Activated CD4-positive, alpha-beta T cell treated with anti-CD3 and anti-CD28 coated beads for 1 hour (primary cell): Measurements from ENCODE around the gene NUSAP1.
"Not testable (repeated sequence)": the region's sequence is repeated elsewhere in the genome, so short reads cannot be mapped to it uniquely, and the experiment has no call there.

Source experiments
- DNase-seq: peaks from one replicate; pipeline ENCODE4 v3.0.0-alpha.2; 2020

Gene NUSAP1

DNA sequence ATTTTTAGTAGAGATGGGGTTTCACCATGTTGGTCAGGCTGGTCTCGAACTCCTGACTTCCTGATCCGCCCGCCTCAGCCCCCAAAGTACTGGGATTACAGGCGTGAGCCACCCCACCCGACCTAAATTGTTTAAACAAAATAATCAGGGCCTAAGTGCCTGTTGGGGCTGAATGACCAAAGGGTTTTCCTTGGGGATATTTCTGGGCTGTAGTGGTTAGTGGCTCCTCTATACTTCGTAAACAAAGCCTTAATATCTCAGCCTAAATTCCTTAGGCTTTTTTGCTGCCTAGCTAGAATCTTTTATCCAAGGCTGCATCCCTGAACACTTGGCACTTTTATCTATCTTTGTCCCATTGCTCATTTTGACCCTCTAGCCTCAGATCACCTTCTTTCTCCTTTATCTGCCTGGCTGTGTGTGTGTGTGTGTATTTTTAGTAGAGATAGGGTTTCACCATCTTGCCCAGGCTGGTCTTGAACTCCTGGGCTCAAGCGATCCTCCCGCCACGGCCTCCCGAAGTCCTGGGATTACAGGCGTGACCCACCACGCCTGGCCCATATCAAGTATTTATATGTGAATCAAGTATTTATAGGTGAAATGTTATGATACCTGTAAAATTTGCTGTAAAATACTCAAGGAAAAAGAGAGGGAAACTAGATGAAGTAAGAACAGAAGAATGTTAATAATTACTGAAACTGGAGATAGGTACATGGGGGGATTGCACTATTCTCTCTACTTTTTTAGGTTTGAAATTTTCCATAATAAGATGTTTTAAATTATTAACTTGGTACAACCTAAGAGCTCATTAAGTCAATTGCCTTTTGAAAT lies 1.8 kb downstream of the NUSAP1 start:
- DNase-seq, result no peak

DNA sequence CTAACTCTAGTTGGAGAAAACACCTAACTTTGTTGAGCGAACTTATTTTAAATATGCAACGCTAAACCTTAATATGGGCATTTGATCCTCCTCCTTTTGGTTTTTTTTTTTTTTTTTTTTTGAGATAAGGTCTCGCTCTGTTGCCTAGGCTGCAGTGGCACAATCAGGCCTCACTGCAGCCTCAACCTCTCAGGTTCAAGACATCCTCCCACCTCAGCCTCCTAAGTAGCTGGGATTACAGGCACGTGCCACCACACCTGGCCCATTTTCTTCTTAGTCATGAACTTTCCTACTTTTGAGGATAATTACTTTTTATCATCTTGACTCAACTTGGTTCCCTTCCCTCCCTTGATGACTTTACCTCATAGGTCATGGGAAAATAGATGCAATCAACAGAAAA lies 3.9 kb downstream of the NUSAP1 start:
- no peak for DNase-seq

DNA sequence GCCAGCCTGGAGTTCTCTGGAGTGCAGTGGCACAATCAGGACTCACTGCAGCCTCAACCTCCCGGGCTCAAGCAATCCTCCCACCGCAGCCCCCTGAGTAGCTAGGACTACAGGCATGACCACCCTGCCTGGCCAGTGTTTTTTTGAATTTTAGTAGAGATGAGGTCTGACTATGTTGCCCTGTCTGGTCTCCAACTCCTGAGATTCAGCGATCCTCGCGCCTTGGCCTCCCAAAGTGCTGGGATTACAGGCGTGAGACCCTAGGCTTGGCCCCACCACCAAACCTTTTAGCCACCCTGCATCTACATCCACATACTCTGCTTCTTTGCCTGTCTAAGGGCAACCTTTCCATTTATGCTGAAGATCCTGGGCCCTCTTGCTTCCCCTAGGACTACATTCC lies 4.4 kb downstream of the NUSAP1 start:
- DNase-seq, result no peak

DNA sequence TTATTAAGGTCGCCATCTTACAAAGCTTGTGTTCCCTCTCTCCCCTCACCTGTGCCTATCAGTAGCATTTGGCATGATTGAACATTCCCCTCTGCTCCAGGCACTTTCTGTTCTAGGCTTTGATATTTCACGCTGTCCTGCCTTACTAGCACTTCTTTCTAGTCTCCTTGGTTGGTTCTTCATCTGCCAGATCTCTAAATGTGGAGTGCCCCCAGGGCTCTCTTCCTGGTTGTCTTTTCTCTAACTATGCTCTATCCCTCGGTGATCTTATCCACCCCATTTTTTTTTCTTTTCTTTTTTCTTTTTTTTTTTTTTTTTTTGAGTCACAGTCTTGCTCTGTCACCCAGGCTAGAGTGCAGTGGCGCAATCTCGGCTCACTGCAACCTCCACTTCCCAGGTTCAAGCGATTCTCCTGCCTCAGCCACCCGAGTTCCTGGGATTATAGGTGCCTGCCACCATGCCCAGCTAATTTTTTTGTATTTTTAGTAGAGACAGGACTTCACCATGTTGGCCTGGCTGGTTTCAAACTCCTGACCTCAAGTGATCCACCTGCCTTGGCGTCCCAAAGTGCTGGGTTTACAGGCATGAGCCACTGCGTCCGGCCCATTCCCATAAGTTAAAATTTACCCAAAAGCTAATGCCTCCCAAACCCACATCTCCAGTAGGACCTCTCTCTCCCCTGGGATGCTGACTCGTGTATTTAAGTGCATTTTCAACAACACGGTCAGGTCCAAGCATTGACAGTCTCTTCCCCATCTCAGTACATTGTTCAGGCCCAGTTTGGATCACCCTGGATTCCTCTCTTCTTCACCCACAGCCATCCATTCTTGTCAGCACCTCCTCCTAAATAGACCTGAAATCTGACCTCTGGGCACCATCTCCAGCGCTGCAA lies 5.2 kb downstream of the NUSAP1 start:
- no peak for DNase-seq

DNA sequence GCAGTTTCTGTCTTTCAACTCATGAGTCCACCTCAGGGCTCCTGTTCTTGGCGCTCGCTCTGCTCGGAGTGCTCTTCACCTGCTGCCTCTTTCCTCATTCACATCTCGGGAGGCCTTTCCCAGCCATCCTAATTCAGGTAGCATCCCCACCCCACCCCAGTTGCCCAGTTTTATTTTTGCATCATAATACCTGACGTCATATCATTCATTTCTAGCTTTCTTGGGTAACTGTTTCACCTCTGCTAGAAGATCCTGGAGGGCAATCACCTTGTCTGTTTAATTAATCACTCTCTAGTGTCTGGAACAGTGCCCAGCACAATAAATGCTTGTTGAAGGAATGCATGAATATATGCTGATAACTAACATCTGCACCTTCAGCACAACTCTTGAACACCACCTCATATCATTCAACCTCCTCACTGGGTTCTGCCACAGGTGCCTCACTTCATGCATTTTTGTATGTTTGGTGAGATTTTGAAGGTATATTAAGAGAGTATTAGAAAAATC lies 7.6 kb downstream of the NUSAP1 start:
- DNase-seq, result no peak

DNA sequence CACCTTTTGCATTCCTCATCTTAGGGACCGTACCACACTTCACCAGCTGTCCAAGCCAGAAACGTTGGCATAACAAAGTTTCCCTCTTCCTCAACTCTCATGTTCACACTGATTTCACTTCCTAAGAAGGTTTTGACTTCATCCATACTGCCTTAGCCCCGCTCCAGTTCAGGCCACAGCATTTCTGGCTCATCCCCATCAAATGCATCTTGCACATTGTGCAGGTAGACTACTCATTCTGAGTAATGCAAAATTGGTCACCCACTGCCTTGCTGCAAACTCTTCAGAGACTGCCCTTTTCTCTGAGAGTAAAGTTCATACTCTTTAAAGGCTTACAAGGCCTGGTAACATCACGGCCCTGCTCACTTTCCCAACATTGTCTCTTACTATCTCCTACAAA lies 8.8 kb downstream of the NUSAP1 start:
- no peak for DNase-seq

DNA sequence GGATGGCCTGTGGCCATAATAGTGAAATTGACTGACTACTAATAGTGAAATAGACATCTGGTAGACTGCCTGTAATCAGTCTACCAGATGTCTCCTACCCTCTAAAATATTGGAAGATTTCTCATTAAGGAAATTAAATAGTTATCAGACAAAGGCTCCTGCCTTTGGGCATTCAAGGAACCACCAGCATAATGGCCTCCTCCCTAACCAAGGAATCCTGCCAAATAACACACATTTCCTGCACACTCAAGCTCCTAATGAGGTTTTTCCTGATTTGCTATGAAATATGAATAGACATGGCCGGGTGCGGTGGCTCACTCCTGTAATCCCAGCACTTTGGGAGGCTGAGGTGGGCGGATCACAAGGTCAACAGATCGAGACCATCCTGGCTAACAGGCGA lies 14.6 kb downstream of the NUSAP1 start:
- DNase-seq, result no peak

DNA sequence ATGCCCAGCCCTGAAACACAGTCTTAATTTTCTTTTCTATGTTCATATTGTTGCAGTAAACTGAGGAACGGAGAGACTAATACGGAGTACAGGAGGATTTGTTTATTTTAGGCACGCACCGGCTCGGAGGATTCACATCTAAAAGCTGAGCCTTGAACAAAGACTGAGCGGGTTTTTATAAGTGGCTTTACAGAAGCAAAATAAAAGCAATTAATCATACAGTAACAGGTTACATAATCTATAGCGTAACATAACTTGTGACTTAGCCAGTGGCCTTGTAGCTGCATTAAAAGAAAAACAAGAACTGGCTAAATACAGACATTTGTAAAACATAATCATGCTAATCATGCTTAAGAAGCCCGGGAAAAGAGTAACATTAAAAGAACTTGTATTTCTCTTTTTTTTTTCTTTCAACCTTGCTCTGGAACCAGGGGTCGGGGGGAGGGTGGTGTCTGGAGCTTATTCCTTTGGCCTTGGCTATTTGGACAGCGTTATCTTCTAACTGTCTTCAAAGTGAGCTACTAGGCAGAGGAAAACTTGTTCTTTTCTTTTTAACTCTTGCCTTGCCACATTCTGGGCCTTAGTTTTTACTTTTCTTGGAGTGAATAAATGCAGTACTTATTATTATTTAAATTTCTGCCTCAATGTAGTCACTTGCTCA lies 17.5 kb downstream of the NUSAP1 start:
- no peak for DNase-seq

DNA sequence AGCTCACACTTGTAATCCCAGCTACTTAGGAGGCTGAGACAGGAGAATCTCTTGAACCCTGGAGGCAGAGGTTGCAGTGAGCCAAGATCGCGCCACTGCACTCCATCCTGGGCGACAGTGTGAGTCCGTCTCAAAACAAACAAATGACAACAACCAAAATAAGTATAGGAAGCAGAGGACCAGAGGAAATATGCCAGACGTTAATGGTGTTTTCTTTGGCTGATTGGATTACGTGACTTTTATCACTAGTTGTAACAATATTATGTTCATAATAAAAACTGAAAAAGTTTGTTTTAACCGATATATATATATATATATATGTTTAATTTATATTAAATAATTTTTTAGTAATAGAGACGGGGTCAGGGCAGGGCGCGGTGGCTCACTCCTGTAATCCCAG lies 21.7 kb downstream of the NUSAP1 start:
- no peak for DNase-seq

DNA sequence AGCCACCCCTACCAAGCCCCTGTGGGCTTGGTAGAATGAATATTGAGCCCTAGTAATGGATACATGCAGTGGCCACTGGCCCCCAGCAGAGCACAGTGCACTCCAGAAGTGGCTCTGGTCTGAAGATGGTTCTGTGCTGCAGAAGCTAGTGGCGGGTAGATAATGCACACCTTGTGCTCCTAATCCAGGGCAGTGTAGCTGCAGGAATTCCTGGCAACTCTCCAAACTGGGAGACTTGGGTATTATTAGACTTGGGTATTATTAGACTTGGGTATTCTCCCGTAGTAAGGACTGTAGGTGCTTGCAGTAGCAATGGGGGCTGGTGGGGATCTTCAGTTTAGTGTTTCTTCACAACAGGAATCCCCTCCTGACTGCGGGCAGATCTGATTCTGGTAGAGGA lies 34.7 kb downstream of the NUSAP1 start:
- no peak for DNase-seq

DNA sequence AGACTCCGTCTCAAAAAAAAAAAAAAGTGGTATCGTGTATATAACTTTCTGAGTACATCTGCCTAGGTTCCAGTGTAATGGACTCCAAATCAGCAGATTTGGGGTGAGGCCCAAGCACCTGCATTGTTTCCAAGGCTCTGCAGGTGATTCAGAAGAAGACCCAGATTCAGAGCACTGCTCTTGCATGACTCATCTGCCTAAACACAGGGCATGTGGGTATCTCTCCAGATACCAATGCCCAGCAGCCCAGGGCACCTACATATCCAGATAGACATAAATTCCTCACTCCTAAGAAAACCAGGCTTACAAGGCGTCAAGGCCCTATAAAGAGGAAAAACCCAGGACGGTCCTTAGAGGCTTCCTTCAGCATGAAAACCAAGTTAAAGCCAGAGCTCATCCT lies 45.3 kb downstream of the NUSAP1 start:
- no peak for DNase-seq

DNA sequence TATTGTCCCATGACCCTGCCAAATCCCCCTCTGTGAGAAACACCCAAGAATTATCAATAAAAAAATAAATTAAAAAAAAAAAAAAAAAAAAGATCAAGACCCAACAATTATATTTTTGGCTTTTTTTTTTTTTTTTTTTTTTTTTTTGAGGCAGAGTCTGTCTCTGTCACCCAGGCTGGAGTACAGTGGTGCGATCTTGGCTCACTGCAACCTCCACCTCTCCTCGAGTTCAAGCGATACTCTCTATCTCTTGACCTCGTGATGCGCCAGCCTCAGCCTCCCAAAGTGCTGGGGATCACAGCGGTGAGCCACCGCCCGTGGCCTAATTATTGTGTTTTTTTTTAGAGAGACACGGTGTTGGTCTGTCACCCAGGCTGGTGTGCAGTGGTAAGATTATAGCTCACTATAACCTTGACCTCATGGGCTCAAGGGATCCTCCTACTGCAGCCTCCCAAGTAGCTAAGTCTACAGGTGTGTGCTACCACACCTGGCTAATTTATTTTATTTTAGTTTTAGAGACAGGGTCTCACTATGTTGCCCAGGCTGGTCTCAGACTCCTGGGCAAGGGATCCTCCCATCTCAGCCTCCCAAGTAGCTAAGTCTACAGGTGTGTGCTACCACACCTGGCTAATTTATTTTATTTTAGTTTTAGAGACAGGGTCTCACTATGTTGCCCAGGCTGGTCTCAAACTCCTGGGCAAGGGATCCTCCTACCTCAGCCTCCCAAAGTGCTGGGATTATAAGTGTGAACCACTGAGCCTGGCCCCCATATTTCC lies 51.5 kb downstream of the NUSAP1 start:
- not testable (repeated sequence) for DNase-seq

DNA sequence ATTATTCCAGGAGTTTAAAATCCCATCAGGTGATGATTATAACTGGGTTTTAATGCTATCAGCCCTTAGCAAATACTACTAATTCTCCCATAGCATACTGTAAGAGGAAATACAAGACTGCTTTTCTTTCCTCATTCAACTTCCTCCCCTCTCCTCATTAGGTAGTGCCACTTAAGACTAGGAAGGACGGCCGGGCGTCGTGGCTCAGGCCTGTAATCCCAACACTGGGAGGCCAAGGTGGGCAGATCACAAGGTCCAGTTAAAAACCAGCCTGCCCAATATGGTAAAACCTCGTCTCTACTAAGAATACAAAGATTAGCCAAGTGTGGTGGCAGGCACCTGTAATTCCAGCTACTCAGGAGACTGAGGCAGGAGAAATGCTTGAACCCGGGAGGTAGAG lies 55.0 kb downstream of the NUSAP1 start:
- no peak for DNase-seq

DNA sequence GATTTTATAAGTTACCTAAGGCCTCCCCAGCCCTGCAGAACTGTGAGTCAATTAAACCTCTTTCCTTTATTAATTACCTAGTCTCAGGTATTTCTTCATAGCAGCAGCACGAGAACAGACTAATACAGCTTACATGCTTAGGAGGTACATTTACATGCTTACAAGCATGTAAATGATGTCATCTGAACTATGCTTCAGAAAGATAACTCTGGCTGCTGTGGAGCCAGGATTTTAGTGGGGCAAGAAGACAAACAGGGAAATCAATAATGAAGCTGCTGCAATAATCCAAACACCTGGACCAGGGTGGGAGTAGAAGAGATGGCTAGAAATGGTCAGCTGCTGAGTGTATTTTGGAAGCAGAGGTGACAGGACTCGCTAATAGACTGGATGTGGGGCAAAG lies 60.0 kb downstream of the NUSAP1 start:
- DNase-seq, result no peak

DNA sequence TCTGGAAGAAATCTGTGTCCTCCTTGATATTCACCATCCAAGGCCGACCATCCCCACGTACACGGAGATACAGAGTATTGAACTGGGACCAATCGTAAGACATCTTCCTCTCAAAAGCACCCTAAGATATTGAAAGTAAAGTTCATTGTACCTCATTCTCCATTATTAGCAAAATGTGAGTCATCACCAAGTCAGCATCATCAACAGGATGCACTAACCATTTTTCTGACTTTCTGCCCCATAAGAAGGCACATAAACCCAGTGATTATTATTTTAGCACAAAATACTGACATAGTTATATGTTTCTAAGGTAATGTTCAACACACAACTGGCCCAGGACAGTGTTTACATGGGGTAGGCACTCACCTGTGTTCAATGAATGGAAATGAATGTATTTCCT lies 62.2 kb downstream of the NUSAP1 start:
- no peak for DNase-seq

DNA sequence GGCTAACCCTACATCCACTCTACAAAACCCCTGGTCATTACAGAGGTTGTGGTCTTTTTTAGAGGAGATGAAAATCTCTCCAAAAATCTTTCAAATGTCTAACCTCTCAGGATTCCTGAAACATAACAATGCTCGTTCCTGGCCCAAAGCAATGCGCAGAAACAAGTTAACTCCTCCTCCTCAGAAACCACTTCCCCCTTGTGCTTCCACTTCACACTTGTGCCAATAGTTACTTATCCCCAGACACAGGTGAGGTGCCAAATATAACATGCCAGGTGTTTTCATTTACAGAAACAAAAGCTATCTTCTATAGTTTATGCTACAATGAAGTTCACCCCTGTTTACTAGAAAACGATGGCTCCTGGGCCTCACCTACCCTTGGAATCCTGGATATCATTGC lies 63.4 kb downstream of the NUSAP1 start:
- no peak for DNase-seq

DNA sequence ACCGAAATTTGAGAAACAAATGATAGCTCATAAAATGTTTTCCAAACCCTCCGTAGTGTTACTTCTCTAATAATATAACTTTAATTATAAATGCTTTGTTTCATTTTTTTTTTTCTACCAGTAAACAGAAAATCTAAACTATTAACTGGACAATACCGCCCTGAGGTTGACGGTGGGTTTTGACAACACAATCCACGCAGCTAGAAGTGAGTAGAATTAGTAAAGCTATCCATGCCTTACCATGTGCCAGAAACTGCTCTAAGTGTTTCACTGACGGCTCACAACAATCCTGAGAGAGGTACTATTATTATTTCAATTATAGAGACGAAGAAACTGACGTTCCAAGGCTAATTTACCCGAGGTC lies 69.2 kb downstream of the NUSAP1 start:
- no peak for DNase-seq

DNA sequence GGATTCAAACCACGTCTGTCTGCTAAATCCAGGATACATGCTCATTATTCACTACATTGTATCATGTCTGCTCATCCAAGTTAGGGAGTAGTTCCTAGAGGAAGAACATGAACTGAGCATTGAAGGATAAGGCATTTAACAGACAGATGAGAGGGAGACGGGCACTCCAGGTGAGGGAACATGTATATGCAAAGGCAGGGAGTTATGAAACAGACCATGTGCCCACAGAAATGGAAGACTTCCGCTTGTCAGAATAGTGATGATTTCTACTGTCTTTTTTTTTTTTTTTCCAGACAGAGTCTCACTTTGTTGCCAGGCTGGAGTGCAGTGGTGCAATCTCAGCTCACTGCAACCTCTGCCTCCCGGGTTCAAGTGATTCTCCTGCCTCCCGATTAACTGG lies 74.7 kb downstream of the NUSAP1 start:
- no peak for DNase-seq

DNA sequence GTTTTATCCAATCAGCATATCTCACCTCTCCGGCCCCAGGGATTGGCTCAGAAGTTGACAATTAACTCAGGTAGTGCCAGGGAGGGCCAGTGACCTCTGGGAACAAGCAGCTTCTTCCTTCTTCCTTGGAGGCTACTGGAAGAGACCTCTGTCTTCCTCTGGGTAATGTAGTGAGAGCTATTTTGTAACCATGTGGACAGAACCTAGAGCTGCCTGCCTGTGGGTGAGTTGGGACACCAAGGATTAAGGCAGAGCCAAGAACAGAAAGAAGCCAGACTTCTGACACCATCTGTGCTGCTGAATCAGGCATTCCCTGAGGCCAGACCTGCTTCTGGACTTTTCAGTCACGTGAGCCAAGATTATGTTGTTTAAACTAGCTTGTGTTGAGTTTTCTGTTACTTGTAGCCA lies 75.6 kb downstream of the NUSAP1 start:
- no peak for DNase-seq

DNA sequence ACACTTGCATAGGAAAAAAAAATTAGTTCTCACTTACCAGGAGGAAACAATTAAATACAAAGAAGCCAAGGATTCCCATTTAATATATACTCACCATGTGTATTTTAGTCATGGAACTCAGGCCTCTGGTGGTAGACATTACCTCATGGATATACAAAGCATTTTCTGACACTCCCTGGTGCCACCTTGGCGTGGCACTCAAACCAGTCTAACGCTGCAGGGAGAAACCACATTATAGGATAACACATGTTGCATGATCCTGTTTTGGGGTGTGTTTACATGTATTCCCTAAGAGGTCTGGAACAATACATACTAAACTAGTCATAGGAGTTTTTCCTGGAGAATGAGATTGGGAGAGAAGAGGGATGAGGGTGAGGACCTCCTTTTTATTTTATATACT lies 78.3 kb downstream of the NUSAP1 start:
- no peak for DNase-seq

DNA sequence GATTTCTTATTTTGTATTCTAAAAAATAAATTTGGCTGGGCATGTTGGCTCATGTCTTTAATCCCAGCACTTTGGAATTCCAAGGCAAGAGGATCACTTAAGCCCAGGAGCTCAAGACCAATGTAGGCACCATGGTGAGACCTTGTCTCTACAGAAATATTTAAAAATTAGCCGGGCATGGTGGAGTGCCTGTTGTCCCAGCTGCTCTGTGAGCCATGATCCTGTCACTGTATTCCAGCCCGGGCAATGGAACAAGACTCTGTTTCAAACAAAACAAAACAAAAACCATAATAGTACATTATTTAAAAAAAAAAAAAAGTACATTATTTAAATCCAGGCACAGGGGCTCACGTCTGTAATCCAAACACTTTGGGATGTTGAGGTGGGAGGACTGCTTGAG lies 78.8 kb downstream of the NUSAP1 start:
- DNase-seq, result no peak

DNA sequence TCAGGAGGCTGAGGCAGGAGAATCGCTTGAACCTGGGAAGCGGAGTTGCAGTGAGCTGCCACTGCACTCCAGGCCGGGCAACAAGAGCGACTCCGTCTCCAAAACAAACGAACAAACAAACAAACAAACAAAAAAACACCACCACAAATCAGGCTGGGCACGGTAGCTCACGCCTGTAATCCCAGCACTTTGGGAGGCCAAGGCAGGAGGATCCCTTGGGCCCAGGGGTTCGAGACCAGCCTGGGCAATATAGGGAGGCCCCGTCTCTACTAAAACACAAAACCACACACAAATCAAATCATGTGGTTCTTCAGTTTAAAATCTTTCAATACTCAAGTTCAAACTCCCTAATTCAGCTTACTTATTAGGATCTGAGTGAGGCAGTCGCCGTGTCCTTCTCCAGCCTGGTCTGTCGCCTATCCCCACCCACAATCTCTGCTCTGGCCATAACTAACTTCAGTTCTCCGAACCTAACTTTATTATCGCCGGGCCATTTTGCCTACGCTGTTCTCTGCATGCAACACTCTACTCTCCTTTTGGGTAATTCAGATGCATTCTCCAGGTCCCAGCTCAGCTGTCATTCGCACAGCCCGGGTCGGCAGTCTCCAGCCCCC lies 83.6 kb downstream of the NUSAP1 start:
- DNase-seq, result no peak
